Mesenchymal stem cell (in vitro differentiated cells and primary cell): ENCODE measurements around the gene ARFGAP2.
A peak's percentile ranks its signal among the peaks of the same experiment; 100 is the strongest.

Experiments
- DNase-seq: peaks from one replicate; pipeline ENCODE4 v3.0.0-alpha.2; 2013
- H2AFZ ChIP-seq: one replicate; pipeline ENCODE4 v1.6.1; 2013; ENCODE audit warnings: low read depth, mild to moderate bottlenecking, control low read depth, inconsistent platforms, low read length, moderate library complexity
- H2AK5ac ChIP-seq: 2 replicates; pipeline ENCODE4 v1.6.1; 2013; ENCODE audit warnings: low read length, moderate library complexity, mild to moderate bottlenecking, inconsistent platforms; ENCODE audit not compliant: severe bottlenecking
- H2BK120ac ChIP-seq: one replicate; pipeline ENCODE4 v1.6.1; 2013; ENCODE audit warnings: low read depth, mild to moderate bottlenecking, inconsistent platforms, low read length, moderate library complexity
- H2BK12ac ChIP-seq, 2 experiments: one replicate each; pipeline ENCODE4 v1.6.1; 2013; ENCODE audit warnings: inconsistent platforms in 2 of 2, low read length in 2 of 2, mild to moderate bottlenecking in 2 of 2, moderate library complexity in 2 of 2, control low read depth in 1 of 2
- H2BK15ac ChIP-seq: one replicate; pipeline ENCODE4 v1.6.1; 2013; ENCODE audit warnings: mild to moderate bottlenecking, low read depth, inconsistent platforms; ENCODE audit not compliant: poor library complexity, severe bottlenecking
- H2BK5ac ChIP-seq: 2 replicates; pipeline ENCODE4 v1.6.1; 2013; ENCODE audit warnings: low read depth, mild to moderate bottlenecking, low read length, control low read depth, inconsistent platforms; ENCODE audit not compliant: poor library complexity, severe bottlenecking
- H3K14ac ChIP-seq, 2 experiments: one replicate each; pipeline ENCODE4 v1.6.1; 2013; ENCODE audit warnings: inconsistent platforms in 2 of 2, low read length in 2 of 2, control low read depth in 1 of 2, mild to moderate bottlenecking in 1 of 2, moderate library complexity in 1 of 2
- H3K18ac ChIP-seq, 2 experiments: one replicate each; pipeline ENCODE4 v1.6.1; 2013; ENCODE audit warnings: inconsistent platforms in 2 of 2, low read length in 2 of 2, control low read depth in 1 of 2, low read depth in 1 of 2, mild to moderate bottlenecking in 1 of 2
- H3K23ac ChIP-seq, 2 experiments: one replicate each; pipeline ENCODE4 v1.6.1; 2013; ENCODE audit warnings: inconsistent platforms in 2 of 2, low read length in 2 of 2, mild to moderate bottlenecking in 2 of 2, moderate library complexity in 2 of 2, control low read depth in 1 of 2
- H3K27ac ChIP-seq: 2 replicates; pipeline ENCODE4 v1.5.1; 2013; ENCODE audit warnings: mild to moderate bottlenecking, moderate library complexity, low read length, control low read depth, inconsistent platforms; ENCODE audit not compliant: poor library complexity, severe bottlenecking
- H3K27me3 ChIP-seq, 2 experiments: 2 replicates each; pipeline versions ENCODE4 v1.6.1 to v1.7.0; 2013; ENCODE audit warnings: low read length in 2 of 2, mild to moderate bottlenecking in 2 of 2, moderate library complexity in 2 of 2, control low read depth in 1 of 2, inconsistent platforms in 1 of 2; ENCODE audit not compliant: control insufficient read depth in 1 of 2, insufficient read depth in 1 of 2
- H3K36me3 ChIP-seq, 2 experiments: 2 replicates each; pipeline versions ENCODE4 v1.6.1 to v1.7.0; 2013; ENCODE audit warnings: low read length in 2 of 2, control low read depth in 1 of 2, inconsistent platforms in 1 of 2, low read depth in 1 of 2, mild to moderate bottlenecking in 1 of 2; ENCODE audit not compliant: insufficient read depth in 2 of 2, control insufficient read depth in 1 of 2
- H3K4ac ChIP-seq, 2 experiments: one replicate each; pipeline ENCODE4 v1.6.1; 2013; ENCODE audit warnings: inconsistent platforms in 2 of 2, low read length in 2 of 2, mild to moderate bottlenecking in 2 of 2, moderate library complexity in 2 of 2, control low read depth in 1 of 2, low read depth in 1 of 2
- H3K4me1 ChIP-seq: 2 replicates; pipeline ENCODE4 v1.6.1; 2013; ENCODE audit warnings: low read depth, low read length, control low read depth; ENCODE audit not compliant: control insufficient read depth, insufficient read depth
- H3K4me2 ChIP-seq: 2 replicates; pipeline ENCODE4 v1.6.1; 2013; ENCODE audit warnings: low read length, mild to moderate bottlenecking, inconsistent platforms; ENCODE audit not compliant: poor library complexity, severe bottlenecking
- H3K4me3 ChIP-seq, 2 experiments: 2 replicates each; pipeline versions ENCODE4 v1.5.1 to v1.7.0; 2013; ENCODE audit warnings: low read length in 2 of 2, mild to moderate bottlenecking in 2 of 2, control low read depth in 1 of 2, low read depth in 1 of 2; ENCODE audit not compliant: insufficient read depth in 1 of 2
- H3K79me1 ChIP-seq: replicated peaks from 2 replicates; pipeline ENCODE4 v1.6.1; 2013; ENCODE audit warnings: mild to moderate bottlenecking, control low read depth, low read length, inconsistent platforms; ENCODE audit not compliant: poor library complexity, severe bottlenecking
- H3K9ac ChIP-seq: 2 replicates; pipeline ENCODE4 v1.7.0; 2013; ENCODE audit warnings: mild to moderate bottlenecking, low read length, moderate library complexity
- H3K9me3 ChIP-seq: 2 replicates; pipeline ENCODE4 v1.7.0; 2013; ENCODE audit warnings: mild to moderate bottlenecking, low read length; ENCODE audit not compliant: control insufficient read depth
- H4K8ac ChIP-seq: one replicate; pipeline ENCODE4 v1.6.1; 2013; ENCODE audit warnings: inconsistent platforms, mild to moderate bottlenecking, low read length, moderate library complexity
- H4K91ac ChIP-seq: one replicate; pipeline ENCODE4 v1.6.1; 2013; ENCODE audit warnings: mild to moderate bottlenecking, low read length, inconsistent platforms
- WGBS: methylation state at CpG from one replicate; pipeline ENCODE4 v1.1.7; 2013; ENCODE audit warnings: mixed read lengths; 5-methylcytosine and 5-hydroxymethylcytosine counted together

ARFGAP2 gene

DNA sequence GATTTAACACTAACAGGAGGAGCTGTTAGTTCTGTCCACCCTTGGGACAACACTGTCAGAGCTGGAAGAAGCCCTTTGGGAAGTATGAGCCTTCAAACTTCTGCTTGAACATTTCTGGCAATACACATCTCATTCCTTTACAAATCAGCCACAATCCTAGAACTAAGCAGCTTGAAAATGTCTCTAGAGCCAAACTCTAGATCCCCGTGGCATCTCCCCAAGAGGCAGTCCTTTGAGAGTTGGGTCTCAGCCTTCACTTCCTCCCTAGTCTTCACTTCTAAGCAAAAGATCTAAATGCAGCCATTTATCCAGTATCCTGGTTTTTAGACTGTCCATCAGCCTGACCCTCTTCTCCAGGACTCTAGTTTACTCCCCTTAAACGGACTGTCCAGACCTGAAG lies 26.9 kb downstream of the ARFGAP2 start:
- Histone ChIP-seq H3K79me1 (peaks cover 2% of the 10 kb centered on the region), H3K18ac (no peak overlapping the region), H2BK120ac (no peak overlapping the region), H3K4me2 (no peak overlapping the region), H3K9me3 (no peaks in the 10 kb centered on the region), H3K9ac (no peak overlapping the region), H2BK15ac (no peak overlapping the region), H3K27ac (no peak overlapping the region), H2AK5ac (no peak overlapping the region), H3K36me3 (peaks cover 0 to 20% of the 10 kb centered on the region in 2 experiments), H4K8ac (no peak overlapping the region), H3K23ac (no peak overlapping the region), H2AFZ (no peak overlapping the region), H2BK12ac (no peak overlapping the region), H2BK5ac (no peak overlapping the region), H3K14ac (no peak overlapping the region), H3K4me1 (peaks cover 8% of the 10 kb centered on the region), H3K27me3 (no peaks in the 10 kb centered on the region), H4K91ac (no peak overlapping the region), H3K4me3 (no peak overlapping the region), H3K4ac (no peak overlapping the region)
- WGBS: 92% methylated on average over 1 of the region's 2 CpGs
- no peak for DNase-seq

DNA sequence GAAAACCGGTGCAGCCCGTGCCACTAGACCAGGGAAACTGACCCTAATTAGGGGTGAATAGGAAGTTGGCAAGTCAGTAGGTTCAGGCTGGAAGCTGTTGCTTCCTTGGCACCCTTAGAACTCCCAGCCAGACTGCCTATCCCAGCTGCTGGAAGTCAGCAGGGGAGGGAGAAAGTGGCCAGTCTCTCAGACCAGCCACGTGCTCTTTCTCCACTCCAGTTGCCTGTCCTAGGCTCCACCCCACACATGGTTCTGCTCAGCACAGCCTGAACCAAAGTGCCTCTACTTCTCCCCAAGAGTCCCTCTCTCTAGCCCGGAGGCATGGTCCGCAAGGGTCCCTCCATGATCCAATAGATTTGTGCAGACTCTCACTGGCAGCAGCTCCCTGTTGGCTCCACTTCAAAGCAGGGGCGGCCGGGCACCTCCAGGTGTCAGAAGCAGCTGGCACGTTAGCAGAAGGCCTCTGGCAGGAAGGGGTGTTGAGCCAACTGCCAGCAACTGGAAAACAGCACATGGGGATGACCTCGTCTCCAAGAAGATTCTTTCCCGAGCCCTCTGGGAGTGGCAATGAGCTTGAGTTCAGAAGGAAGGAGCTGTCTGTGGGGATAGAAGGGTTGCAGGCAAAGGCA lies 27.7 kb downstream of the ARFGAP2 start:
- H2BK120ac ChIP-seq: no peak overlapping the region
- H3K4me1 ChIP-seq: peaks cover 6% of the 10 kb centered on the region
- peaks cover 2% of the 10 kb centered on the region for H3K79me1 ChIP-seq
- no peak overlapping the region for H4K8ac ChIP-seq
- peak; percentile 26 for DNase-seq
- 80% methylated on average over 10 of the region's 10 CpGs for WGBS
- no peaks in the 10 kb centered on the region for H3K27me3 ChIP-seq
- H3K4me2 ChIP-seq: no peak overlapping the region
- H3K9ac ChIP-seq: no peak overlapping the region
- no peak overlapping the region for H2BK5ac ChIP-seq
- H4K91ac ChIP-seq: no peak overlapping the region
- no peak overlapping the region for H3K4ac ChIP-seq
- H3K9me3 ChIP-seq: no peaks in the 10 kb centered on the region
- no peak overlapping the region for H3K4me3 ChIP-seq
- no peak overlapping the region for H3K23ac ChIP-seq
- H2BK12ac ChIP-seq: peak overlapping the region in 1 of 2 experiments; percentile 43
- no peak overlapping the region for H3K18ac ChIP-seq
- H3K36me3 ChIP-seq: peaks cover 0 to 14% of the 10 kb centered on the region in 2 experiments
- no peak overlapping the region for H2AFZ ChIP-seq
- no peak overlapping the region for H3K27ac ChIP-seq
- H3K14ac ChIP-seq: no peak overlapping the region
- no peak overlapping the region for H2BK15ac ChIP-seq
- H2AK5ac ChIP-seq: no peak overlapping the region

DNA sequence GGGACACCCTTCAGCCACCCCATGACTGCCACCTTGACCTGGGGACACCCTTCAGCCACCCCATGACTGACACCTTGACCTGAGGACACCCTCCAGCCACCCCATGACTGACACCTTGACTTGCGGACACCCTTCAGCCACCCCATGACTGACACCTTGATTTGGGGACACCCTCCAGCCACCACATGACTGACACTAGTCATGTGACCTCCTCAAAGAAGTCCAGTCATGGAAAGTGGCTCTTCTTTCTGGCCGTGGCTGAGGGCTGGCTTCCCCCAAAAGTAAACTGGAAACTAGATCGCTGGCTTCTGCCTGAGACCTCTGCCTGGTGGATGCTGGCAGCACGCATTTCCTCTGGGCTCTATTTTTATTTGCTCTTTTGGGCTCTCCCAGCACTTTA lies 28.4 kb downstream of the ARFGAP2 start:
- Histone ChIP-seq H3K4me2 (no peak overlapping the region), H2AK5ac (no peak overlapping the region)
- WGBS: 92% methylated on average over 4 of the region's 4 CpGs

DNA sequence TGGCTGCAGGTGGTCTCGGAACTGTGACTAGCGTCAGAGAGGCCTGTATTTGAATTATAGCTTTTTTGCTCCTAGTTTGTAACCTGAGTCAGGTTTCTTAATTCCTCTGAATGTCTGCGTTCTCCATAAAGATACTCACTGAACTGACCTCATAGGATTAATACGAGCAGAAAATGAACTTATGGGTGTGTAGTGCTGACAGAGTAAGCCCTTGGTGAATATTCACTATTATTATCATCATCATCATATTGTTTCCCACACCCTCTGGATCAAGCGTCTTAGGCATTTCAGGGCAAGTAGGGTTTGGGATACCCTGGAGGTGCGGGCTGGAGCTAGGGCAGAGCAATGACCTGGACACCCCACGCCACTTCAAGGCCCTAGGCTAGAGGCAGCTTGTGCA lies 29.0 kb downstream of the ARFGAP2 start:
- Histone ChIP-seq H3K79me1 (peaks cover 2% of the 10 kb centered on the region), H3K14ac (no peak overlapping the region), H4K91ac (no peak overlapping the region), H2BK5ac (no peak overlapping the region), H2AK5ac (no peak overlapping the region), H2AFZ (no peak overlapping the region), H4K8ac (no peak overlapping the region), H2BK15ac (no peak overlapping the region), H3K9ac (no peak overlapping the region), H2BK12ac (peak overlapping the region in 1 of 2 experiments; percentile 21), H3K4ac (no peak overlapping the region), H3K9me3 (no peaks in the 10 kb centered on the region), H3K23ac (no peak overlapping the region), H3K4me1 (no peaks in the 10 kb centered on the region), H3K4me3 (no peak overlapping the region), H3K27ac (no peak overlapping the region), H3K36me3 (peaks cover 0 to 14% of the 10 kb centered on the region in 2 experiments), H2BK120ac (no peak overlapping the region), H3K27me3 (no peaks in the 10 kb centered on the region), H3K18ac (no peak overlapping the region), H3K4me2 (no peak overlapping the region)
- 92% methylated on average over 5 of the region's 7 CpGs for WGBS
- DNase-seq: no peak

More for the DNA sequence above, 28.4 kb downstream of the ARFGAP2 start:
- no peak overlapping the region for H2BK120ac ChIP-seq
- H3K9ac ChIP-seq: no peak overlapping the region
- H3K79me1 ChIP-seq: peaks cover 2% of the 10 kb centered on the region
- H3K4me3 ChIP-seq: no peak overlapping the region
- peak overlapping the region; percentile 1 for H4K91ac ChIP-seq
- H2BK15ac ChIP-seq: no peak overlapping the region
- no peaks in the 10 kb centered on the region for H3K9me3 ChIP-seq
- no peak overlapping the region for H2BK5ac ChIP-seq
- H2AFZ ChIP-seq: no peak overlapping the region
- no peak overlapping the region for H3K4ac ChIP-seq
- peaks cover 0 to 14% of the 10 kb centered on the region in 2 experiments for H3K36me3 ChIP-seq
- no peaks in the 10 kb centered on the region for H3K27me3 ChIP-seq
- H3K14ac ChIP-seq: no peak overlapping the region
- no peak overlapping the region for H3K23ac ChIP-seq
- H3K27ac ChIP-seq: no peak overlapping the region
- H3K18ac ChIP-seq: no peak overlapping the region
- no peak overlapping the region for H2BK12ac ChIP-seq
- no peak overlapping the region for H4K8ac ChIP-seq
- DNase-seq: no peak
- H3K4me1 ChIP-seq: peaks cover 3% of the 10 kb centered on the region
